Neural cell (in vitro differentiated cells): Measurements from ENCODE around the gene CAMSAP2.

Experiments used
- CTCF ChIP-seq: fragments of 450-650 bp; IDR thresholded peaks from 2 replicates; pipeline ENCODE4 v1.5.1; 2014; ENCODE audit warnings: antibody characterized with exemption, mild to moderate bottlenecking, moderate library complexity; ENCODE audit not compliant: poor library complexity, severe bottlenecking
- EP300 ChIP-seq: fragments of 450-650 bp; conservative IDR thresholded peaks from 2 replicates; pipeline ENCODE4 v1.6.1; 2014; ENCODE audit warnings: antibody characterized with exemption, mild to moderate bottlenecking, moderate library complexity; ENCODE audit not compliant: poor library complexity, severe bottlenecking
- EZH2 ChIP-seq: fragments of 200-600, 300-800 bp; shearing (Covaris generic), sonication (generic); IDR thresholded peaks from 2 replicates; pipeline ENCODE4 v1.6.1; 2014; ENCODE audit warnings: antibody characterized with exemption, low read length, borderline replicate concordance, mild to moderate bottlenecking; ENCODE audit not compliant: insufficient read depth, poor library complexity, severe bottlenecking
- RAD21 ChIP-seq: fragments of 450-650 bp; conservative IDR thresholded peaks from 2 replicates; pipeline ENCODE4 v1.6.1; 2014; ENCODE audit warnings: antibody characterized with exemption, mild to moderate bottlenecking, moderate library complexity
- TAF1 ChIP-seq: IDR thresholded peaks from 2 replicates; pipeline ENCODE4 v1.6.1; 2012; ENCODE audit warnings: low read depth
- TF ChIP-seq, protein P1 (sequence below): IDR thresholded peaks from 2 replicates; pipeline ENCODE4 v1.6.1; 2012; ENCODE audit warnings: borderline replicate concordance

- TF ChIP-seq CTCF = no peak
- TF ChIP-seq EP300 = no peak
- TF ChIP-seq, protein P1, sequence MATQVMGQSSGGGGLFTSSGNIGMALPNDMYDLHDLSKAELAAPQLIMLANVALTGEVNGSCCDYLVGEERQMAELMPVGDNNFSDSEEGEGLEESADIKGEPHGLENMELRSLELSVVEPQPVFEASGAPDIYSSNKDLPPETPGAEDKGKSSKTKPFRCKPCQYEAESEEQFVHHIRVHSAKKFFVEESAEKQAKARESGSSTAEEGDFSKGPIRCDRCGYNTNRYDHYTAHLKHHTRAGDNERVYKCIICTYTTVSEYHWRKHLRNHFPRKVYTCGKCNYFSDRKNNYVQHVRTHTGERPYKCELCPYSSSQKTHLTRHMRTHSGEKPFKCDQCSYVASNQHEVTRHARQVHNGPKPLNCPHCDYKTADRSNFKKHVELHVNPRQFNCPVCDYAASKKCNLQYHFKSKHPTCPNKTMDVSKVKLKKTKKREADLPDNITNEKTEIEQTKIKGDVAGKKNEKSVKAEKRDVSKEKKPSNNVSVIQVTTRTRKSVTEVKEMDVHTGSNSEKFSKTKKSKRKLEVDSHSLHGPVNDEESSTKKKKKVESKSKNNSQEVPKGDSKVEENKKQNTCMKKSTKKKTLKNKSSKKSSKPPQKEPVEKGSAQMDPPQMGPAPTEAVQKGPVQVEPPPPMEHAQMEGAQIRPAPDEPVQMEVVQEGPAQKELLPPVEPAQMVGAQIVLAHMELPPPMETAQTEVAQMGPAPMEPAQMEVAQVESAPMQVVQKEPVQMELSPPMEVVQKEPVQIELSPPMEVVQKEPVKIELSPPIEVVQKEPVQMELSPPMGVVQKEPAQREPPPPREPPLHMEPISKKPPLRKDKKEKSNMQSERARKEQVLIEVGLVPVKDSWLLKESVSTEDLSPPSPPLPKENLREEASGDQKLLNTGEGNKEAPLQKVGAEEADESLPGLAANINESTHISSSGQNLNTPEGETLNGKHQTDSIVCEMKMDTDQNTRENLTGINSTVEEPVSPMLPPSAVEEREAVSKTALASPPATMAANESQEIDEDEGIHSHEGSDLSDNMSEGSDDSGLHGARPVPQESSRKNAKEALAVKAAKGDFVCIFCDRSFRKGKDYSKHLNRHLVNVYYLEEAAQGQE = no peak
- TF ChIP-seq TAF1 = no peak
- TF ChIP-seq RAD21 = no peak
- TF ChIP-seq EZH2 = no peak
Observed at GRCh38 chr1:200856716-200857357, 118.1 kb downstream of the CAMSAP2 start.
